ENCODE measurements around the gene SUSD3. TPM values are rescaled to one million over a fixed set of nuclear protein-coding genes. Genes with fewer than 3 reads are reported as not detected.

The SUSD3 gene
- total and polyA plus RNA-seq, 2 of the 4 experiments (the other 2 are of a cell fraction) = 0.54 to 1.5 TPM

DNA sequence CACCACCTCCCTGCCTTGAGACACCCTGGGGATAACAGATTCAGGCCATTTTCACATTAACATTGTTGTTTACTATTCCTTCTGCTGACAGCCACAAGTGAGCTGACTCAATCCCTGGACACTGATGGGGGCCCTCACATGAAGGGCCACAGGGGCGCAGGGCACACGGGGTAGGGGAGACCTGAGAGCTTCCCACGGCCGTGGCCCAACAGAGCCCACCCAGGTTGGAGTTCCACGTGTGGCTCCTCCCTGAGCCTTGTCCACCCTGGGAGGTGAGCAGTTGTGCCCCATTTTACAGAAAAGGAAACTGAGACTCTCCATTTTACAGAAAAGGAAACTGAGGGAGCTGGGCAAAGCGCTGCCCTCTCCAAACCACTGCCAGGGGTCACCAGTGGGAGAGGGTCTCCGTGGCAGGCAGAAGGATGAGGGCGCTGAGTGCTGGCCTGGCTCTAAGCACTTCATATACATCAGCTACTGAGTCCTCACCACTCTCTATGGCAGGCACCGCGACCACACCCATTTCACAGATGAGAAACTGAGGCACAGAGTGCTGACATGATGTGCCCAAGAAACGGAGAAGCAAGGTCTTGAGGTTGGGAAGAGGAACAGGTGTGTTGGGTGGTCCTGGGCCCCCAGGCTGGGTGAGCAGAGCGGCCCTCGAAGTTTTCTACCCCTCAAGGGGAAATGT, 73.2 kb downstream of the SUSD3 start:
- Histone ChIP-seq H2BK20ac (ENCODE audit: low read depth, low read length) (peak overlapping the region; percentile 33; the same call in 1 of the 2 replicates), H3K14ac (replicated peaks; ENCODE audit: low read depth, low read length) (peak overlapping the region; percentile 42; the same call in 1 of the 2 replicates), H3K4me1 (ENCODE audit: control insufficient read depth, insufficient read depth, low read length) (peaks cover 42% of the 10 kb centered on the region), H2BK5ac (ENCODE audit: low read depth, low read length, poor library complexity, severe bottlenecking) (no peak overlapping the region), H4K20me1 (ENCODE audit: insufficient read depth, low read length) (peaks cover 23% of the 10 kb centered on the region), H2AFZ (replicated peaks; ENCODE audit: low read length, poor library complexity) (no peak overlapping the region), H4K5ac (ENCODE audit: low read depth, low read length) (peak overlapping the region; percentile 51), H3K79me1 (ENCODE audit: low read depth in 1 of 2, low read length in 2 of 2) (peaks cover 24 to 61% of the 10 kb centered on the region in 2 experiments), H2BK15ac (ENCODE audit: low read depth, low read length) (no peak overlapping the region; the same call in 2 of the 3 replicates), H3K4ac (ENCODE audit: low read depth, low read length) (peak overlapping the region; percentile 90), H3K27ac (ENCODE audit: insufficient read depth, low read length) (no peak overlapping the region), H3K27me3 (ENCODE audit: control insufficient read depth, insufficient read depth, low read length) (no peaks in the 10 kb centered on the region), H3K4me3 (ENCODE audit: insufficient read depth, low read depth, low read length) (no peak overlapping the region), H3K56ac (ENCODE audit: extremely low read depth, insufficient read depth, low read length) (no peak overlapping the region), H3K36me3 (ENCODE audit: control insufficient read depth, insufficient read depth, low read length) (no peaks in the 10 kb centered on the region), H2AK5ac (ENCODE audit: low read depth, low read length) (peak overlapping the region; percentile 93), H3K9me3 (ENCODE audit: control insufficient read depth, insufficient read depth, low read length) (no peaks in the 10 kb centered on the region), H2AK9ac (replicated peaks; ENCODE audit: low read depth, low read length, poor library complexity) (peak overlapping the region; percentile 23), H3K9ac (ENCODE audit: low read depth, low read length) (no peak overlapping the region), H4K8ac (ENCODE audit: low read depth in 2 of 2, low read length in 2 of 2) (peak overlapping the region; percentile 36 to 62; a peak in 2 of 4 replicates), H3K4me2 (ENCODE audit: low read depth, low read length) (peak overlapping the region; percentile 1; the same call in 1 of the 2 replicates), H4K91ac (ENCODE audit: insufficient read depth, low read depth, low read length) (peak overlapping the region; percentile 88), H3K18ac (ENCODE audit: low read depth, low read length) (no peak overlapping the region; the same call in 1 of the 2 replicates), H3K9me1 (ENCODE audit: insufficient read depth, low read length) (peaks cover 15% of the 10 kb centered on the region; the same call in 1 of the 2 replicates), H2BK120ac (ENCODE audit: low read depth, low read length) (peak overlapping the region; percentile 74; the same call in 1 of the 2 replicates), H3K23ac (ENCODE audit: low read depth, low read length) (no peak overlapping the region)
- ChIA-PET POLR2A (ENCODE audit: unreplicated experiment) (interaction anchor here (0.6 kb wide), 1 partner anchor 13 kb away, joined by 4 read pairs; no protein-coding TSS in a partner anchor), CTCF (interaction anchor here (0.7 kb wide), 1 partner anchor 314 kb away, joined by 3 read pairs; no protein-coding TSS in a partner anchor)
- no CpG with 5 or more reads among the region's 13 CpGs for WGBS, 2 experiments (ENCODE audit: extremely low coverage in 2 of 2, insufficient read length in 1 of 2)
- BruUV-seq (replicated peaks) = no TSS peak
- dilution Hi-C loops (cut with HindIII; ENCODE audit: low sequenced_read_pairs, unreplicated experiment) = no loop called here
- in situ Hi-C loops (cut with MboI; ENCODE audit: low sequenced_read_pairs) = no loop called here
- ATAC-seq (ENCODE audit: low read depth) (no peak), DNase-seq (no peak)
- intact Hi-C loops (cut with micrococcal nuclease) = loop anchor here (10.0 kb wide), 1 partner anchor 323 kb away; the partner anchor contains the start of genes FAM120A and FAM120AOS
- no peak for TF ChIP-seq SMC3 (IDR thresholded peaks at IDR 0.05; ENCODE audit: low read depth, low read length)
- no peak for TF ChIP-seq RAD21 (IDR thresholded peaks at IDR 0.05; ENCODE audit: low read length)
- no peak for TF ChIP-seq BHLHE40 (IDR thresholded peaks at IDR 0.05; ENCODE audit: low read depth, low read length)
- no peak for TF ChIP-seq MXI1 (IDR thresholded peaks at IDR 0.05; ENCODE audit: borderline replicate concordance, low read depth, low read length)
- no peak for TF ChIP-seq POLR2A (IDR thresholded peaks at IDR 0.05; ENCODE audit: low read depth, low read length)
- TF ChIP-seq, protein P1, sequence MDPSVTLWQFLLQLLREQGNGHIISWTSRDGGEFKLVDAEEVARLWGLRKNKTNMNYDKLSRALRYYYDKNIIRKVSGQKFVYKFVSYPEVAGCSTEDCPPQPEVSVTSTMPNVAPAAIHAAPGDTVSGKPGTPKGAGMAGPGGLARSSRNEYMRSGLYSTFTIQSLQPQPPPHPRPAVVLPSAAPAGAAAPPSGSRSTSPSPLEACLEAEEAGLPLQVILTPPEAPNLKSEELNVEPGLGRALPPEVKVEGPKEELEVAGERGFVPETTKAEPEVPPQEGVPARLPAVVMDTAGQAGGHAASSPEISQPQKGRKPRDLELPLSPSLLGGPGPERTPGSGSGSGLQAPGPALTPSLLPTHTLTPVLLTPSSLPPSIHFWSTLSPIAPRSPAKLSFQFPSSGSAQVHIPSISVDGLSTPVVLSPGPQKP (IDR thresholded peaks at IDR 0.05; ENCODE audit: borderline replicate concordance, low read depth, low read length) = no peak
- TF ChIP-seq NFE2L2 (IDR thresholded peaks at IDR 0.05; ENCODE audit: low read depth, low read length) = no peak
- no peak for TF ChIP-seq CEBPB (IDR thresholded peaks at IDR 0.05; ENCODE audit: low read depth, low read length)
- TF ChIP-seq FOS (IDR thresholded peaks at IDR 0.05; ENCODE audit: low read depth, low read length) = no peak
- TF ChIP-seq, protein P2, sequence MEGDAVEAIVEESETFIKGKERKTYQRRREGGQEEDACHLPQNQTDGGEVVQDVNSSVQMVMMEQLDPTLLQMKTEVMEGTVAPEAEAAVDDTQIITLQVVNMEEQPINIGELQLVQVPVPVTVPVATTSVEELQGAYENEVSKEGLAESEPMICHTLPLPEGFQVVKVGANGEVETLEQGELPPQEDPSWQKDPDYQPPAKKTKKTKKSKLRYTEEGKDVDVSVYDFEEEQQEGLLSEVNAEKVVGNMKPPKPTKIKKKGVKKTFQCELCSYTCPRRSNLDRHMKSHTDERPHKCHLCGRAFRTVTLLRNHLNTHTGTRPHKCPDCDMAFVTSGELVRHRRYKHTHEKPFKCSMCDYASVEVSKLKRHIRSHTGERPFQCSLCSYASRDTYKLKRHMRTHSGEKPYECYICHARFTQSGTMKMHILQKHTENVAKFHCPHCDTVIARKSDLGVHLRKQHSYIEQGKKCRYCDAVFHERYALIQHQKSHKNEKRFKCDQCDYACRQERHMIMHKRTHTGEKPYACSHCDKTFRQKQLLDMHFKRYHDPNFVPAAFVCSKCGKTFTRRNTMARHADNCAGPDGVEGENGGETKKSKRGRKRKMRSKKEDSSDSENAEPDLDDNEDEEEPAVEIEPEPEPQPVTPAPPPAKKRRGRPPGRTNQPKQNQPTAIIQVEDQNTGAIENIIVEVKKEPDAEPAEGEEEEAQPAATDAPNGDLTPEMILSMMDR (conservative IDR thresholded peaks at IDR 0.05; ENCODE audit: low read depth, low read length) = no peak
- TF ChIP-seq RCOR1 (IDR thresholded peaks at IDR 0.05; ENCODE audit: insufficient replicate concordance, low read length) = no peak
- TF ChIP-seq MAZ (IDR thresholded peaks at IDR 0.05; ENCODE audit: borderline replicate concordance, low read depth, low read length) = no peak
- TF ChIP-seq, protein P3, sequence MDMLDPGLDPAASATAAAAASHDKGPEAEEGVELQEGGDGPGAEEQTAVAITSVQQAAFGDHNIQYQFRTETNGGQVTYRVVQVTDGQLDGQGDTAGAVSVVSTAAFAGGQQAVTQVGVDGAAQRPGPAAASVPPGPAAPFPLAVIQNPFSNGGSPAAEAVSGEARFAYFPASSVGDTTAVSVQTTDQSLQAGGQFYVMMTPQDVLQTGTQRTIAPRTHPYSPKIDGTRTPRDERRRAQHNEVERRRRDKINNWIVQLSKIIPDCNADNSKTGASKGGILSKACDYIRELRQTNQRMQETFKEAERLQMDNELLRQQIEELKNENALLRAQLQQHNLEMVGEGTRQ (IDR thresholded peaks at IDR 0.05; ENCODE audit: low read depth, low read length) = no peak
- no peak for TF ChIP-seq CHD1 (IDR thresholded peaks at IDR 0.05; ENCODE audit: low read depth, low read length)
